ENCODE measurements around the gene TOMM40.

DNA sequence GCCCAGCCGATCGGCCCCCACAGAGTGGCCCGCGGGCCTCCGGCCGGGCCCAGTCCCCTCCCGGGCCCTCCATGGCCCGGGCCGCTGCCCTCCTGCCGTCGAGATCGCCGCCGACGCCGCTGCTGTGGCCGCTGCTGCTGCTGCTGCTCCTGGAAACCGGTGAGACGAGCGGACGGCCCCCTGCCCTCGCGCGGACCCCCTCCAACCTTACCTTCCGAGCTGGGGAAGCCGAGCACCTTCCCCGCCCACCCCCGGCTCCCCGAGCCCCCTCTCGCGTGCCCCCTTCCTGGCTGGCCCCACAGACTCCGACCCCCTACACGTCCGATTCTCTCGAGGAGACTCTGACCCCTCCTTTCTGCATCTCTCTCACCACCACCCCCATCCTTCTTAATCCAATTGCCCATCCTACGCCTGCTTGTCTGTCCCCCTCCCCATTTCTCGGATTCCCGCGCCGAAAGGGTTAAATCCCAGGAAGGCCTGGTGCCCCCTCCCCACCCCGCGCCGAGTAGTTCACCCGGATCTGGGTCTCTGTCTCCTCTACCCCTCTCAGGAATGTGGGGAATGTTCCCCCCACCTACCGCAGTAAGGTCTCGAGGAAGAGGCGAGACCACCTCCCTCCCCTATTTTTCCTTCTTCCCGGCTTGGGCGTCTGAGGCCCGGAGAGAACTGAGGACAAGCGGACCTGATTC, 44.5 kb upstream of the TOMM40 start:
- no peak for TF ChIP-seq POLR2A (IDR thresholded peaks at IDR 0.05; ENCODE audit: low read length)
- TF ChIP-seq GATA1 (IDR thresholded peaks at IDR 0.05; ENCODE audit: low read depth, low read length): no peak

All from erythroblast (primary cell).